ENCODE measurements around the gene GLYATL1. TPM values are rescaled to one million over a fixed set of nuclear protein-coding genes. Genes with fewer than 3 reads are reported as not detected.

GLYATL1 gene
- total and polyA plus RNA-seq, 10 of the 15 experiments (the other 5 are each of a cell fraction or from before 2014, with no cell fraction given), result not detected

- H3K27me3 ChIP-seq (replicated peaks in 1 of 2; ENCODE audit: control insufficient read depth in 2 of 2, insufficient read depth in 2 of 2, low read length in 1 of 2), result peaks cover 1 to 6% of the 10 kb centered on the region in 2 experiments; a peak in 2 of 4 replicates
- CTCF ChIA-PET, result interaction anchor here (0.6 kb wide), 1 partner anchor 1158 kb away, joined by 3 read pairs; no protein-coding TSS in a partner anchor
- no peak overlapping the region for H3K9ac ChIP-seq (ENCODE audit: control insufficient read depth, insufficient read depth, low read length)
- no peaks in the 10 kb centered on the region for H4K20me1 ChIP-seq (ENCODE audit: control insufficient read depth, insufficient read depth)
- intact Hi-C loops (cut with micrococcal nuclease; ENCODE audit: unreplicated experiment) (no loop called here), in situ Hi-C loops (cut with MboI) (no loop called here)
- no peaks in the 10 kb centered on the region for H3K36me3 ChIP-seq (ENCODE audit: control insufficient read depth in 2 of 2, insufficient read depth in 2 of 2, low read length in 1 of 2)
- RAD21 ChIA-PET (ENCODE audit: unreplicated experiment), result interaction anchor here (1.5 kb wide), 1 partner anchor 28 kb away, joined by 3 read pairs; no protein-coding TSS in a partner anchor
- H3K79me2 ChIP-seq (ENCODE audit: control insufficient read depth, insufficient read depth, low read length), result no peaks in the 10 kb centered on the region
- POLR2A ChIA-PET, result no interaction called here
- no peak overlapping the region for H3K27ac ChIP-seq (ENCODE audit: control insufficient read depth, insufficient read depth)
- no TSS peak for BruUV-seq (replicated peaks)
- TF ChIP-seq HDGF (IDR thresholded peaks at IDR 0.05), result no peak
- no peak overlapping the region for H3K4me2 ChIP-seq (ENCODE audit: control insufficient read depth, insufficient read depth)
- SMC1A ChIA-PET (ENCODE audit: uncharacterized antibody, unreplicated experiment), result interaction anchor here (1.2 kb wide), 1 partner anchor 10 kb away, joined by 4 read pairs; no protein-coding TSS in a partner anchor
- H2AFZ ChIP-seq (ENCODE audit: control insufficient read depth, low read depth, low read length), result no peak overlapping the region
- DNase-seq (ENCODE audit: low read depth, low spot score) (no peak), ATAC-seq (no peak), FAIRE-seq (no peak)
- H3K9me3 ChIP-seq (replicated peaks; ENCODE audit: control insufficient read depth, insufficient read depth, low read length), result no peaks in the 10 kb centered on the region
- no peak overlapping the region for H3K4me3 ChIP-seq
- H3K4me1 ChIP-seq (ENCODE audit: control insufficient read depth, insufficient read depth, low read length), result no peaks in the 10 kb centered on the region
Measured at GRCh38 chr11:58928691-58929090, 10.6 kb upstream of the GLYATL1 start.

GRCh38 chr11:58930926-58931325, 8.4 kb upstream of the GLYATL1 start:
- no peak for TF ChIP-seq EZH2 (IDR thresholded peaks at IDR 0.05; ENCODE audit: borderline replicate concordance, control insufficient read depth, low read depth, low read length)
- TF ChIP-seq CHD4 (IDR thresholded peaks at IDR 0.05), result no peak
- no peak for TF ChIP-seq POLR2AphosphoS5 (IDR thresholded peaks at IDR 0.05; ENCODE audit: low read length)
- TF ChIP-seq SMAD1 (IDR thresholded peaks at IDR 0.05; ENCODE audit: low read depth, partially characterized antibody), result no peak
- no peak for TF ChIP-seq SMC3 (IDR thresholded peaks at IDR 0.05; ENCODE audit: borderline replicate concordance, low read length)
- TF ChIP-seq IRF4 (IDR thresholded peaks at IDR 0.05; ENCODE audit: low read depth, low read length), result no peak
- ChIA-PET SMC1A (ENCODE audit: uncharacterized antibody, unreplicated experiment) (no interaction called here), POLR2A (no interaction called here), RAD21 (ENCODE audit: unreplicated experiment) (no interaction called here), CTCF (no interaction called here)
- Histone ChIP-seq H3K9ac (ENCODE audit: control insufficient read depth, insufficient read depth, low read length) (no peak overlapping the region), H4K20me1 (ENCODE audit: control insufficient read depth, insufficient read depth) (no peaks in the 10 kb centered on the region), H3K9me3 (replicated peaks; ENCODE audit: control insufficient read depth, insufficient read depth, low read length) (no peaks in the 10 kb centered on the region), H2AFZ (ENCODE audit: control insufficient read depth, low read depth, low read length) (no peak overlapping the region), H3K4me3 (no peak overlapping the region), H3K4me2 (ENCODE audit: control insufficient read depth, insufficient read depth) (no peak overlapping the region), H3K36me3 (ENCODE audit: control insufficient read depth in 2 of 2, insufficient read depth in 2 of 2, low read length in 1 of 2) (no peaks in the 10 kb centered on the region), H3K79me2 (ENCODE audit: control insufficient read depth, insufficient read depth, low read length) (no peaks in the 10 kb centered on the region), H3K27me3 (replicated peaks in 1 of 2; ENCODE audit: control insufficient read depth in 2 of 2, insufficient read depth in 2 of 2, low read length in 1 of 2) (peaks cover 1 to 6% of the 10 kb centered on the region in 2 experiments; a peak in 2 of 4 replicates), H3K4me1 (ENCODE audit: control insufficient read depth, insufficient read depth, low read length) (no peaks in the 10 kb centered on the region), H3K27ac (ENCODE audit: control insufficient read depth, insufficient read depth) (no peak overlapping the region)
- 38% methylated on average over 2 of the region's 2 CpGs for WGBS (ENCODE audit: insufficient coverage, insufficient replicate concordance, low lambda C conversion rate, missing lambda C conversion rate)
- in situ Hi-C loops (cut with MboI) (no loop called here), intact Hi-C loops (cut with micrococcal nuclease; ENCODE audit: unreplicated experiment) (no loop called here)
- FAIRE-seq (no peak), ATAC-seq (no peak), DNase-seq (ENCODE audit: low read depth, low spot score) (no peak)
- no TSS peak for BruUV-seq (replicated peaks)
